ENCODE results near the gene KCNA4.
"Not testable (repeated sequence)": the region's sequence is repeated elsewhere in the genome, so short reads cannot be mapped to it uniquely, and the experiment has no call there.

GRCh38 chr11:30034166-30034565 is 17.3 kb upstream of the KCNA4 start:
- not testable (repeated sequence) for TF ChIP-seq CTCF, POLR2A (IDR thresholded peaks at IDR 0.05)
